Kidney epithelial cell (primary cell): ENCODE data around the gene EFCAB11. TPM values are rescaled to one million over a fixed set of nuclear protein-coding genes. Genes with fewer than 3 reads are reported as not detected.
A peak's percentile ranks its signal among the peaks of the same experiment; 100 is the strongest.

ENCODE experiments used
- DNase-seq: peaks from one replicate; pipeline ENCODE4 v3.0.0-alpha.2; 2010; ENCODE audit warnings: low read depth
- H3K27me3 ChIP-seq: 2 replicates; pipeline ENCODE4 v1.6.0; 2011; ENCODE audit warnings: low read length; ENCODE audit not compliant: control insufficient read depth, insufficient read depth
- H3K36me3 ChIP-seq: 2 replicates; pipeline ENCODE4 v1.5.1; 2011; ENCODE audit warnings: low read length; ENCODE audit not compliant: control insufficient read depth, insufficient read depth
- H3K4me3 ChIP-seq: 2 replicates; pipeline ENCODE4 v1.5.1; 2011; ENCODE audit warnings: low read depth, mild to moderate bottlenecking, control low read depth, low read length
- total RNA-seq: library from RNA; depleted of rRNA; stranded (reverse); fragments of >200 nt; gene quantifications from 2 replicates; pipeline ENCODE4 v1.2.3, GENCODE V29; 2015
- TF ChIP-seq, protein P1 (sequence below): IDR thresholded peaks from 2 replicates; pipeline ENCODE4 v1.5.1; 2011; ENCODE audit warnings: mild to moderate bottlenecking, moderate library complexity, low read length, control low read depth, inconsistent platforms; ENCODE audit not compliant: insufficient read depth, poor library complexity, severe bottlenecking

EFCAB11 gene
- total RNA-seq, 1 donor from 2014 or later, result 12.8 TPM

DNA sequence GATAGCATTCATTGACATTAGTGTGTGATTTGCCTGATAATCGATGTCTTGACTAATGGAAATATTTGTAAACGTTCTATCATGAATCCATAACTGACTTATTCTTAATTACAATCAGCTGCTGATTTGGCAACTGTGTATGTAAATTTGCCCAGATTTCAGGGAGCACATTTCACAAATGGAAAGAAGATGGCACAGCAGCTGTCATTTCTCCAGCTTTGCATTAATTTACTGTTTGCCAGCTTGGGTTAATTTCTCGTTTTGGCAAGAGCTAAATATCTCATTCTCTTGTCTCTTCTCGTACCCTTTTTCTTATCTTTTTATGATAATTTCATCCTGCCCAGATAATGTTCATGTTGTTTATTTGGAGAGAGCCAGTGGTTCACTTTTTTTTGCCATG is 24.1 kb upstream of the EFCAB11 start:
- DNase-seq, result no peak
- Histone ChIP-seq H3K4me3 (no peak overlapping the region), H3K36me3 (peaks cover 1% of the 10 kb centered on the region), H3K27me3 (no peaks in the 10 kb centered on the region)
- TF ChIP-seq, protein P1, sequence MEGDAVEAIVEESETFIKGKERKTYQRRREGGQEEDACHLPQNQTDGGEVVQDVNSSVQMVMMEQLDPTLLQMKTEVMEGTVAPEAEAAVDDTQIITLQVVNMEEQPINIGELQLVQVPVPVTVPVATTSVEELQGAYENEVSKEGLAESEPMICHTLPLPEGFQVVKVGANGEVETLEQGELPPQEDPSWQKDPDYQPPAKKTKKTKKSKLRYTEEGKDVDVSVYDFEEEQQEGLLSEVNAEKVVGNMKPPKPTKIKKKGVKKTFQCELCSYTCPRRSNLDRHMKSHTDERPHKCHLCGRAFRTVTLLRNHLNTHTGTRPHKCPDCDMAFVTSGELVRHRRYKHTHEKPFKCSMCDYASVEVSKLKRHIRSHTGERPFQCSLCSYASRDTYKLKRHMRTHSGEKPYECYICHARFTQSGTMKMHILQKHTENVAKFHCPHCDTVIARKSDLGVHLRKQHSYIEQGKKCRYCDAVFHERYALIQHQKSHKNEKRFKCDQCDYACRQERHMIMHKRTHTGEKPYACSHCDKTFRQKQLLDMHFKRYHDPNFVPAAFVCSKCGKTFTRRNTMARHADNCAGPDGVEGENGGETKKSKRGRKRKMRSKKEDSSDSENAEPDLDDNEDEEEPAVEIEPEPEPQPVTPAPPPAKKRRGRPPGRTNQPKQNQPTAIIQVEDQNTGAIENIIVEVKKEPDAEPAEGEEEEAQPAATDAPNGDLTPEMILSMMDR, result no peak

DNA sequence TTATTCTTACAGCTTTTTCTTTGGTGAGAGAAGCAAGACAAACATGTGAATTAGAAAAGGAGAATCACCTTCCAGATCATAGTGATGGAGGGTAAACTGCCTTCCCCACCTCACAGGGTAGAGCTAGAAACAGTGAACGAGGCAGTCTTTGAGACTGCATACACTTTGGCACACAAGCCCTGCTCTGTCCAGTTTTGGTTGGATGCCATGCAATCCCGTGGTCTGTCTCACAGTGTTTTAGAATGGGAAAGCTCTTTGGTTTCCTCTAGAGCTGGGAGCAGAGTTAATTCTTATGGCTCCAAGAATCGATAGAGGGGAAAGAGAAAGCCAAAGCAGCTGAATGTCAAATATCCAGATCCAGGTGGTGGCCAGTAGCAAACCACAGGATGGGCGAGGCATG is 23.1 kb upstream of the EFCAB11 start:
- no peaks in the 10 kb centered on the region for H3K36me3 ChIP-seq
- TF ChIP-seq, protein P1, result no peak
- H3K27me3 ChIP-seq, result no peaks in the 10 kb centered on the region
- no peak for DNase-seq
- H3K4me3 ChIP-seq, result no peak overlapping the region

DNA sequence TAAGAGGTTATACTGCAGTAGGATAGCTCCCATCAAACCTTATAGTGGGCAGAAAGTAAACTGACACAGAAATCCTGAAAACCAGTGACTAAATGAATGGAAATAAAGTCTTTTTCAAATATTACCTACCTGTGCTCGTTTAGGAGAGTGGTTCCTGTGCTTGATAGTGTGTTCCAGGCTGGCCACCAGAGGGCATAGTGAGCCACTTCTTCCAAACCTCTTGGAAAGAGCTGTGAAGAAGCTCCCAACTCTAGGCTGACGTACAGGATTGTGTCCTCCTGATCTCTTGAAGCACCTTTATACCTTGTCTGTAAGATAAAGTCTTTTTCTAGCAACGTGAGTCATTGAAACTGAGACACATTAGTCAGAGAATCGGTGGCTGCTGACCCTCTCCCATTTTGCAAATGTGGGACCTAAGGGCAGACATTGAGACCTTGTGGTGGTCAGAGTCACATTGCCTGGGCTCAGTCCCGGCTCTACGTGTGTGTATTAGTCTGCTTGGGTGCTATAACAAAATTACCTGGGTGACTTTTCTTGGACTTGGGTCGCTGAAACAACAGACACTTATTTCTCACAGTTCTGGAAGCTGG is 18.8 kb upstream of the EFCAB11 start:
- DNase-seq, result no peak
- H3K4me3 ChIP-seq, result no peak overlapping the region
- H3K36me3 ChIP-seq, result peaks cover 2% of the 10 kb centered on the region
- H3K27me3 ChIP-seq, result no peaks in the 10 kb centered on the region
- TF ChIP-seq, protein P1, result peak; percentile 89

DNA sequence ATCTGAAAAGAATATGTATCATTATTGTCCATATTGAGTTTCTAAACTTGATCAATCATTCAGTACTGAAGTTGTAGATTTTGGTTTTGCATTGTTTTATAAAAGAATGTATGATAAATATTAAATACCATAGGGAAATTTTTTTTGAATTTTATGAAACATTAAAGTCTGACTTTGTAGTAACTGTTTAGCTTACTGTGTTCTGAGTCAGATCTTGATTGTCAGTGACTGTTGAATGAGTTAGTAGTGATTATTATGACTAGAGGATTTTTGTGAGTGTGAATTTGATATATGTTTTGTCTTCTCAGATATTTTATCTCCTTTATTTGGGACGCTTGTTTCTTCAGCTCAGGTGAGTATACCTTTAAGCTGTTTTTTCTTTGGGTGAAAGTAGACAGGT is 11.3 kb upstream of the EFCAB11 start:
- no peaks in the 10 kb centered on the region for H3K27me3 ChIP-seq
- TF ChIP-seq, protein P1, result no peak
- no peak overlapping the region for H3K4me3 ChIP-seq
- no peak for DNase-seq
- H3K36me3 ChIP-seq, result peaks cover 2% of the 10 kb centered on the region

DNA sequence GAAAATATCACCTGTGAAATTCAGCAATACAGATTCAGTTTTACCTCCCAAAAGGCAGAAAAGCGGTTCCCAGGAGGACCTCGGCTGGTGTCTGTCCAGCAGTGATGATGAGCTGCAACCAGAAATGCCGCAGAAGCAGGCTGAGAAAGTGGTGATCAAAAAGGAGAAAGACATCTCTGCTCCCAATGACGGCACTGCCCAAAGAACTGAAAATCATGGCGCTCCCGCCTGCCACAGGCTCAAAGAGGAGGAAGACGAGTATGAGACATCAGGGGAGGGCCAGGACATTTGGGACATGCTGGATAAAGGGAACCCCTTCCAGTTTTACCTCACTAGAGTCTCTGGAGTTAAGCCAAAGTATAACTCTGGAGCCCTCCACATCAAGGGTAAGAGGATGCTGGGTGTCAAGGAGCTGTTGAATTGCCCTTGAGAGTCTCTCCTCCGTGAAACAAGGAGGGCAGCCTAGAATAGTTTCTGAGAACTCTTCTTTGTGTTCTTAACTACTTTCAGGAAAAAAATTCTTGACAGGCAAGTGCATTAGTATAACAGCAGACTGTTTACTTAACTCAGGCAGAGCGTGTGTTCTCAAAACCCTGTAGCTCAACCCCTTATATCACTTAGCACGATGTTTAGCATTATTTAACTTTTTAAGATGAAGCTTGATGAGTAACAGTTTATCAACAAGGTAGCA is 8.9 kb upstream of the EFCAB11 start:
- no peaks in the 10 kb centered on the region for H3K36me3 ChIP-seq
- TF ChIP-seq, protein P1, result no peak
- H3K27me3 ChIP-seq, result no peaks in the 10 kb centered on the region
- DNase-seq, result no peak
- no peak overlapping the region for H3K4me3 ChIP-seq

DNA sequence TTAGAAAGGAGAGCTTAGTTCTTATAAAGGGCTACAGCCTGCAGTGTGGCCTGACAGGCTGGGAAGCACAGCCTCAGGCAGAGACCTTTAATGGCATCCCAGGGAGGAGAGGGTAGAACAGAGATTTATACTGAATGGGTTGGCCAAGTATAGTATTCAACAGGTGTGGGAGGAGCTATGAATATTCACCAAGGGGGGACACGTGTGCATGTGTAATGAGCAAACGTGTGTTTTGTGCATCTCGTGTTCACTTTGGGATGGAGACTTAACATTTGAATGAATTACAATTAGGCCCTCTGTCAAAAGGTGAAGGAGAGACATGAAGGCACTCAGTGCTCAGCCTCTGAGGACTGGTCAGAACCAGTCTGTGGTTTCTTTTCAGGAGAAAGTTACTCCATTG is 6.4 kb upstream of the EFCAB11 start:
- Histone ChIP-seq H3K27me3 (no peaks in the 10 kb centered on the region), H3K4me3 (no peak overlapping the region), H3K36me3 (no peaks in the 10 kb centered on the region)
- no peak for DNase-seq
- TF ChIP-seq, protein P1, result no peak
